HCT116 (cell line): ENCODE measurements around the gene SPATA45.

Experiments used
- CEBPB ChIP-seq: IDR thresholded peaks from 2 replicates; pipeline ENCODE4 v1.6.1; 2012; ENCODE audit warnings: low read depth
- EZH2 ChIP-seq: fragments of 200-600 bp; sonication (generic); IDR thresholded peaks from 2 replicates; pipeline ENCODE4 v1.6.1; 2017; ENCODE audit warnings: antibody characterized with exemption, mixed run types
- POLR2A ChIP-seq: IDR thresholded peaks from 2 replicates; pipeline ENCODE4 v1.7.0; 2011; ENCODE audit warnings: borderline replicate concordance; ENCODE audit not compliant: insufficient read depth, insufficient read length; ENCODE audit errors: extremely low read depth
- POLR2AphosphoS5 ChIP-seq: IDR thresholded peaks from 2 replicates; pipeline ENCODE4 v1.6.1; 2011; ENCODE audit warnings: mild to moderate bottlenecking, low read depth, low read length, moderate library complexity
- TF ChIP-seq, protein P1 (sequence below): IDR thresholded peaks from 2 replicates; pipeline ENCODE4 v1.6.1; 2012; ENCODE audit warnings: low read depth

DNA sequence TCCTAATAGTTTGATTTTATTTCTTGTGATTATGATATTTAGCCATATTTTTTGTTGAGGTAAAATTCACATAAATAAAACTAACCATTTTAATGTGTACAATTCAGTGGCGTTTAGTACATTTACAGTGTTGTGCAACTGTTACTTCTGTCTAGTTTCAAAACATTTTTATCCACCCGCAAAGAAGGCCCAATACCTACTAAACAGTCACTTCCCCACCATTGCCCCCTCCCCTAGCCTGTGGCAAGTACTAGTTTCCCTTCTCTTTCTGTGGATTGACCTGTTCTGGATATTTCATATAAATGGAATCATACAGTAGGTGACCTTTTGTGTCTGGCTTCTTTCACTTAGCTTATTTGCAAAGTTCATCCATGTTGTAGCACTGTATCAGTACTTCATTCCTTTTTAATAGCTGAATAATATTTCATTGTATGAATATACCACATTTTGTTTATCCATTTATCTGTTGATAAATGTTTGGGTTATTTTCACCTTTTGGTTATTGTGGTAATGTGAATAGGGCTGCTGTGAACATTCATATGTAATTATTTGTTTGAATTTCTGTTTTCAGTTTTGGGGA is 14.8 kb upstream of the SPATA45 start:
- TF ChIP-seq EZH2 (no peak), POLR2AphosphoS5 (no peak), POLR2A (no peak), CEBPB (no peak)
- TF ChIP-seq, protein P1, sequence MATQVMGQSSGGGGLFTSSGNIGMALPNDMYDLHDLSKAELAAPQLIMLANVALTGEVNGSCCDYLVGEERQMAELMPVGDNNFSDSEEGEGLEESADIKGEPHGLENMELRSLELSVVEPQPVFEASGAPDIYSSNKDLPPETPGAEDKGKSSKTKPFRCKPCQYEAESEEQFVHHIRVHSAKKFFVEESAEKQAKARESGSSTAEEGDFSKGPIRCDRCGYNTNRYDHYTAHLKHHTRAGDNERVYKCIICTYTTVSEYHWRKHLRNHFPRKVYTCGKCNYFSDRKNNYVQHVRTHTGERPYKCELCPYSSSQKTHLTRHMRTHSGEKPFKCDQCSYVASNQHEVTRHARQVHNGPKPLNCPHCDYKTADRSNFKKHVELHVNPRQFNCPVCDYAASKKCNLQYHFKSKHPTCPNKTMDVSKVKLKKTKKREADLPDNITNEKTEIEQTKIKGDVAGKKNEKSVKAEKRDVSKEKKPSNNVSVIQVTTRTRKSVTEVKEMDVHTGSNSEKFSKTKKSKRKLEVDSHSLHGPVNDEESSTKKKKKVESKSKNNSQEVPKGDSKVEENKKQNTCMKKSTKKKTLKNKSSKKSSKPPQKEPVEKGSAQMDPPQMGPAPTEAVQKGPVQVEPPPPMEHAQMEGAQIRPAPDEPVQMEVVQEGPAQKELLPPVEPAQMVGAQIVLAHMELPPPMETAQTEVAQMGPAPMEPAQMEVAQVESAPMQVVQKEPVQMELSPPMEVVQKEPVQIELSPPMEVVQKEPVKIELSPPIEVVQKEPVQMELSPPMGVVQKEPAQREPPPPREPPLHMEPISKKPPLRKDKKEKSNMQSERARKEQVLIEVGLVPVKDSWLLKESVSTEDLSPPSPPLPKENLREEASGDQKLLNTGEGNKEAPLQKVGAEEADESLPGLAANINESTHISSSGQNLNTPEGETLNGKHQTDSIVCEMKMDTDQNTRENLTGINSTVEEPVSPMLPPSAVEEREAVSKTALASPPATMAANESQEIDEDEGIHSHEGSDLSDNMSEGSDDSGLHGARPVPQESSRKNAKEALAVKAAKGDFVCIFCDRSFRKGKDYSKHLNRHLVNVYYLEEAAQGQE = no peak
